PFSK-1 (cell line): Measurements from ENCODE around the gene TNRC6A.

ENCODE experiments used
- FOXP2 ChIP-seq: optimal IDR thresholded peaks from 2 replicates; pipeline ENCODE3; 2011; ENCODE audit warnings: borderline replicate concordance, control low read depth, inconsistent platforms; ENCODE audit not compliant: insufficient read depth; ENCODE audit errors: extremely low read length, extremely low read depth
- POLR2AphosphoS5 ChIP-seq: IDR thresholded peaks from 2 replicates; pipeline ENCODE4 v1.6.1; 2012; ENCODE audit warnings: low read depth, mild to moderate bottlenecking, control low read depth, low read length, moderate library complexity
- REST ChIP-seq, 2 experiments: IDR thresholded peaks; 2 replicates each; pipeline versions ENCODE4 v1.6.1 to v1.8.0; 2011 to 2012; ENCODE audit warnings: low read depth in 2 of 2, low read length in 2 of 2, control low read depth in 1 of 2, inconsistent platforms in 1 of 2, mild to moderate bottlenecking in 1 of 2, moderate library complexity in 1 of 2; ENCODE audit not compliant: insufficient read depth in 1 of 2
- SIN3A ChIP-seq: IDR thresholded peaks from 2 replicates; pipeline ENCODE4 v1.6.1; 2012; ENCODE audit warnings: mild to moderate bottlenecking, low read length, moderate library complexity, borderline replicate concordance; ENCODE audit not compliant: insufficient read depth
- TAF1 ChIP-seq: IDR thresholded peaks from 2 replicates; pipeline ENCODE4 v1.6.1; 2012; ENCODE audit warnings: low read length, control low read depth, borderline replicate concordance; ENCODE audit not compliant: insufficient read depth

Gene TNRC6A

GRCh38 chr16:24846548-24847357 lies 117.3 kb downstream of the TNRC6A start:
- no peak for TF ChIP-seq REST (IDR thresholded peaks at IDR 0.05; ENCODE audit: insufficient read depth in 1 of 2, low read depth in 2 of 2, low read length in 2 of 2)
- TF ChIP-seq TAF1 = no peak
- no peak for TF ChIP-seq SIN3A
- no peak for TF ChIP-seq POLR2AphosphoS5
- no peak for TF ChIP-seq FOXP2

- TF ChIP-seq REST (IDR thresholded peaks at IDR 0.05; ENCODE audit: insufficient read depth in 1 of 2, low read depth in 2 of 2, low read length in 2 of 2) (no peak), SIN3A (no peak), TAF1 (no peak), FOXP2 (no peak), POLR2AphosphoS5 (no peak)
Observed at GRCh38 chr16:24847358-24847664, 117.9 kb downstream of the TNRC6A start.

- TF ChIP-seq POLR2AphosphoS5 (no peak), REST (IDR thresholded peaks at IDR 0.05; ENCODE audit: insufficient read depth in 1 of 2, low read depth in 2 of 2, low read length in 2 of 2) (no peak), FOXP2 (no peak), TAF1 (no peak), SIN3A (no peak)
Observed at GRCh38 chr16:24848065-24848464, 118.6 kb downstream of the TNRC6A start.

- TF ChIP-seq POLR2AphosphoS5 = no peak
Observed at GRCh38 chr16:24849641-24850040, 120.2 kb downstream of the TNRC6A start.

GRCh38 chr16:24850289-24850938 lies 121.0 kb downstream of the TNRC6A start:
- no peak for TF ChIP-seq TAF1
- no peak for TF ChIP-seq REST (IDR thresholded peaks at IDR 0.05; ENCODE audit: insufficient read depth in 1 of 2, low read depth in 2 of 2, low read length in 2 of 2)
- TF ChIP-seq SIN3A = no peak
